Loucy (cell line): ENCODE results near the gene HLTF.
A peak's percentile ranks its signal among the peaks of the same experiment; 100 is the strongest.

Experiments
- H2AFZ ChIP-seq: fragments of 200-600 bp; sonication (generic); 2 replicates; pipeline ENCODE4 v1.6.0; 2016; ENCODE audit warnings: antibody characterized with exemption, mild to moderate bottlenecking, low read length, moderate library complexity
- H3F3A ChIP-seq: fragments of 200-600 bp; 2 replicates; pipeline ENCODE4 v1.6.0; 2016; ENCODE audit warnings: antibody characterized with exemption, low read depth, mild to moderate bottlenecking
- H3K27me3 ChIP-seq: fragments of 200-600 bp; sonication (generic); 2 replicates; pipeline ENCODE4 v1.6.1; 2014; ENCODE audit warnings: low read length, mild to moderate bottlenecking; ENCODE audit not compliant: insufficient read depth, poor library complexity, severe bottlenecking
- H3K36me3 ChIP-seq: fragments of 200-600 bp; sonication (generic); 2 replicates; pipeline ENCODE4 v1.6.1; 2016; ENCODE audit warnings: low read length; ENCODE audit not compliant: insufficient read depth
- H3K4me1 ChIP-seq: fragments of 200-600 bp; sonication (generic); 2 replicates; pipeline ENCODE4 v1.5.1; 2014; ENCODE audit warnings: low read length, mild to moderate bottlenecking; ENCODE audit not compliant: insufficient read depth, poor library complexity, severe bottlenecking
- H3K4me2 ChIP-seq: fragments of 200-600 bp; sonication (generic); 2 replicates; pipeline ENCODE4 v1.6.0; 2014; ENCODE audit warnings: antibody characterized with exemption, low read length, low read depth, mild to moderate bottlenecking; ENCODE audit not compliant: poor library complexity, severe bottlenecking
- H3K4me3 ChIP-seq: fragments of 200-600 bp; sonication (generic); 2 replicates; pipeline ENCODE4 v1.5.1; 2014; ENCODE audit warnings: low read length, mild to moderate bottlenecking, mixed read lengths; ENCODE audit not compliant: poor library complexity, severe bottlenecking
- H3K79me2 ChIP-seq: fragments of 200-600 bp; sonication (generic); 2 replicates; pipeline ENCODE4 v1.6.1; 2014; ENCODE audit warnings: low read length; ENCODE audit not compliant: insufficient read depth
- H3K9ac ChIP-seq: fragments of 200-600 bp; sonication (generic); 2 replicates; pipeline ENCODE4 v1.6.0; 2014; ENCODE audit warnings: mild to moderate bottlenecking, low read depth, low read length, moderate library complexity; ENCODE audit not compliant: poor library complexity, severe bottlenecking
- H3K9me2 ChIP-seq: fragments of 200-600 bp; sonication (generic); replicated peaks from 2 replicates; pipeline ENCODE4 v1.6.1; 2016; ENCODE audit warnings: low read depth, low read length, mixed read lengths
- H3K9me3 ChIP-seq: fragments of 200-600 bp; sonication (generic); 2 replicates; pipeline ENCODE4 v1.6.1; 2014; ENCODE audit warnings: mild to moderate bottlenecking, antibody characterized with exemption, low read length, low read depth; ENCODE audit not compliant: insufficient read depth
- H4K20me1 ChIP-seq: fragments of 200-600 bp; sonication (generic); 2 replicates; pipeline ENCODE4 v1.6.0; 2014; ENCODE audit warnings: antibody characterized with exemption, low read length, mild to moderate bottlenecking; ENCODE audit not compliant: insufficient read depth, poor library complexity, severe bottlenecking
- EZH2phosphoT487 ChIP-seq: fragments of 200-600 bp; IDR thresholded peaks from 2 replicates; pipeline ENCODE4 v1.6.1; 2018; ENCODE audit warnings: antibody characterized with exemption, mild to moderate bottlenecking, moderate library complexity, borderline replicate concordance
- TF ChIP-seq, protein P1 (sequence below): fragments of 200-600 bp; sonication (generic); conservative IDR thresholded peaks from 2 replicates; pipeline ENCODE4 v1.5.1; 2014; ENCODE audit warnings: mild to moderate bottlenecking, antibody characterized with exemption, low read length

Gene HLTF

DNA sequence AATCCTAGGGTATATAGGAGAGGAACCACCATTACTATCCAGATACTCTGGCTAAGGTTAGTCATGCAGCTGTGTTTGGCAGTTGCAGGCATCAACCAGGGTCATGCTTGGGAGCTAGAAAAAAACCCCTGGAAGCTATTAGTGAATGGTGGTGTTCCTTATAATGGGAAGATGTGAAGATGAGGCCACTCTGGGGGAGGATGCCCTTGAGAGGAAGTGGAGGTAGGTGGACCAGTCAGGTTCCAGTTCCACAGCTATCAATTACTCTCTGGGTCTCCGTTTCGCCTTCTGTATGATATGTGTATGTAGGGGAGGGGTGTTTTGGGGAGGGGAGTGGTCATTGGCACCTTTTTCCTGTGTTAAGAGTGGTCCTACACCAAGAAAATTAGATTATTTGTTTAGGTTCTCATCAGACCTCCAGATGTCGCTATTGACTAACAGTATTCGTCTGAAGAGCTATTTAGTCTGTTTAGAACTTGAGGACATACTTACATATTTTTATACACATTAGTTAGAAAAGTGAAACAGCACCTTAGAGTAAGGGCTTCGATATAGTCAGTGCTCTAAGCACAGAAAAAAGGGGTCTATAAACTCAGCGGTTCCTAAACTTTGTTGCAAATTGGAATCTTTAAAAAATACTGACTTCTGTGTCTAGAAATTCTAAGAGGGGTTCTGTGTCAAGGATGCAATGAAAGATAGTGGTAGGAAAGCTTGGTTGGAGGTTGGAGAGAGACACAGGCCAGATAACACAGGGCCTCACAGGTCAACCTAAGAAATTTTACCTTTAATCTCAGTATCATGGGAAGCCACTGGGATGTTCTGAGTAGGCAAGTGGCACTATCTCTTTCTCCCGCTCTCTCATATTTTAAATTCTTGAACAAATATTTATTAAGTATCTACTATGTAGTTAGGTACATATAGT is 34.0 kb upstream of the HLTF start:
- Histone ChIP-seq H3F3A (no peaks in the 10 kb centered on the region), H3K9ac (no peak overlapping the region), H2AFZ (peak overlapping the region; percentile 60), H3K4me1 (no peaks in the 10 kb centered on the region), H3K9me2 (no peaks in the 10 kb centered on the region), H3K27me3 (no peaks in the 10 kb centered on the region), H3K36me3 (no peaks in the 10 kb centered on the region), H3K4me3 (peak overlapping the region; percentile 24), H3K79me2 (no peaks in the 10 kb centered on the region), H3K4me2 (peak overlapping the region; percentile 29), H4K20me1 (no peaks in the 10 kb centered on the region), H3K9me3 (no peaks in the 10 kb centered on the region)
- TF ChIP-seq, protein P1, sequence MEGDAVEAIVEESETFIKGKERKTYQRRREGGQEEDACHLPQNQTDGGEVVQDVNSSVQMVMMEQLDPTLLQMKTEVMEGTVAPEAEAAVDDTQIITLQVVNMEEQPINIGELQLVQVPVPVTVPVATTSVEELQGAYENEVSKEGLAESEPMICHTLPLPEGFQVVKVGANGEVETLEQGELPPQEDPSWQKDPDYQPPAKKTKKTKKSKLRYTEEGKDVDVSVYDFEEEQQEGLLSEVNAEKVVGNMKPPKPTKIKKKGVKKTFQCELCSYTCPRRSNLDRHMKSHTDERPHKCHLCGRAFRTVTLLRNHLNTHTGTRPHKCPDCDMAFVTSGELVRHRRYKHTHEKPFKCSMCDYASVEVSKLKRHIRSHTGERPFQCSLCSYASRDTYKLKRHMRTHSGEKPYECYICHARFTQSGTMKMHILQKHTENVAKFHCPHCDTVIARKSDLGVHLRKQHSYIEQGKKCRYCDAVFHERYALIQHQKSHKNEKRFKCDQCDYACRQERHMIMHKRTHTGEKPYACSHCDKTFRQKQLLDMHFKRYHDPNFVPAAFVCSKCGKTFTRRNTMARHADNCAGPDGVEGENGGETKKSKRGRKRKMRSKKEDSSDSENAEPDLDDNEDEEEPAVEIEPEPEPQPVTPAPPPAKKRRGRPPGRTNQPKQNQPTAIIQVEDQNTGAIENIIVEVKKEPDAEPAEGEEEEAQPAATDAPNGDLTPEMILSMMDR, result peak; percentile 86
- TF ChIP-seq EZH2phosphoT487, result no peak

DNA sequence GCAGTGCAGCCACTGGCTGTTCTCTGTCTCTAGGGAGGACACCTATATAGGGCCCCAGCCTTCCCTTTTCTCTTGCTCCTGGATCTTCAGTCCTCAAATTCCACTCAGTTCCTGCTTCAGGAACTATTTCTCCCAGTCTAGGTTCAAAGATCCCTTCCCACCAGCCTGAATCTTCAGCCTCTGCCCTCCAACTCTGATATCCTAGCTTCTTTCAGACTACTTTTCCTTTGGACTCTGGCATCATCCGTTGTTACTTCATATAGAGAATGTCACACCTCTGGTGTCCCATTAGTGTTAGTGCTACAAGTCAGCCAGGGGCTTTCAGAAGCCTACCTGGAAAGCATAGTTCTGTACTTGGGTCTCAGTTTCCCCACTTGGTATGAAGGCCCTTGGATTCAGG is 33.1 kb upstream of the HLTF start:
- no peaks in the 10 kb centered on the region for H3K36me3 ChIP-seq
- H2AFZ ChIP-seq, result no peak overlapping the region
- no peaks in the 10 kb centered on the region for H3K79me2 ChIP-seq
- no peaks in the 10 kb centered on the region for H4K20me1 ChIP-seq
- TF ChIP-seq, protein P1, result no peak
- no peak for TF ChIP-seq EZH2phosphoT487
- no peaks in the 10 kb centered on the region for H3K4me1 ChIP-seq
- H3K27me3 ChIP-seq, result no peaks in the 10 kb centered on the region
- no peaks in the 10 kb centered on the region for H3K9me3 ChIP-seq
- H3K9me2 ChIP-seq, result no peaks in the 10 kb centered on the region
- H3K9ac ChIP-seq, result no peak overlapping the region
- H3K4me2 ChIP-seq, result no peak overlapping the region
- H3F3A ChIP-seq, result no peaks in the 10 kb centered on the region
- no peak overlapping the region for H3K4me3 ChIP-seq

DNA sequence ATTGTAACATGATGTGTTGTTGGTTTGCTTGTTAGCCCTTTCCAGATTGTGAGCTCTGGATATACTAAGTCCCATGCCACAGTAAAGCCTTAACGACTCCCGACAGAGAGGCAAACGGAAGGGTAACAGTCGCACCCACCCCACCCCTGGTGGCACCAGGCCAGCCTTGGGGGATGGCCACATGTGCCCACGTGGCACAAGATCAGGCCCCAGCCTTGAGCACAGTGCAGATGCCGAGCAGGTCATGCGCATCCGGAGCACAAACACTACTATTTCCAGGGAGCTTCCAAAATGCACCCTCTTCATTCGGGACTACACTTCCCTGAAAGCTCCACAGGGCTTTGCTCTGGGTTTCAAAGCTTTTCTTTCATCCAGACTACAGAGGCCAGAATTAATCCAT is 32.4 kb upstream of the HLTF start:
- Histone ChIP-seq H3K36me3 (no peaks in the 10 kb centered on the region), H4K20me1 (no peaks in the 10 kb centered on the region), H3F3A (no peaks in the 10 kb centered on the region), H3K4me2 (no peak overlapping the region), H3K4me3 (no peak overlapping the region), H3K79me2 (no peaks in the 10 kb centered on the region), H3K27me3 (no peaks in the 10 kb centered on the region), H3K9me3 (no peaks in the 10 kb centered on the region), H3K9ac (no peak overlapping the region), H3K9me2 (no peaks in the 10 kb centered on the region), H2AFZ (no peak overlapping the region), H3K4me1 (no peaks in the 10 kb centered on the region)
- TF ChIP-seq, protein P1, result no peak
- TF ChIP-seq EZH2phosphoT487, result no peak
